Caco-2 (cell line): ENCODE results near the gene ACTL10. TPM values are rescaled to one million over a fixed set of nuclear protein-coding genes. Genes with fewer than 3 reads are reported as not detected.

Experiments
- BruUV-seq: library from RNA; stranded (reverse); fragments of 400-500 nt; replicated peaks from 2 replicates; lab custom pipeline; 2021; lab: Mats Ljungman, UMichigan
- CTCF ChIA-PET: fragments of 300-600 bp; sonication (Branson Sonifier 250); formaldehyde crosslinking; loops from one replicate; lab custom pipeline; 2022; ENCODE audit warnings: antibody characterized with exemption; lab: Charles Lee
- POLR2A ChIA-PET: fragments of 300-600 bp; sonication (Branson Sonifier 250); formaldehyde crosslinking; loops from one replicate; lab custom pipeline; 2022; ENCODE audit warnings: antibody characterized with exemption; lab: Charles Lee
- DNase-seq, 2 experiments: peaks; one replicate each; pipeline versions ENCODE4 v3.0.0 to v3.0.0-alpha.2; 2020 to 2022
- H3K27me3 ChIP-seq: replicated peaks from 2 replicates; pipeline ENCODE4 v1.6.0; 2011; ENCODE audit warnings: low read length; ENCODE audit not compliant: control insufficient read depth, insufficient read depth
- H3K36me3 ChIP-seq: 2 replicates; pipeline ENCODE4 v1.5.1; 2011; ENCODE audit warnings: low read length; ENCODE audit not compliant: control insufficient read depth, insufficient read depth
- H3K4me1 ChIP-seq: fragments of 250-450 bp; sonication (Bioruptor Pico); 2 replicates; pipeline ENCODE4 v1.5.1; 2020; ENCODE audit warnings: mild to moderate bottlenecking
- H3K4me3 ChIP-seq: 2 replicates; pipeline ENCODE4 v1.5.1; 2011; ENCODE audit warnings: low read depth, mild to moderate bottlenecking, control low read depth, low read length
- H3K9me3 ChIP-seq: fragments of 250-450 bp; sonication (Bioruptor Pico); 2 replicates; pipeline ENCODE4 v1.5.1; 2020; ENCODE audit warnings: mild to moderate bottlenecking, moderate library complexity
- H3K27ac Mint-ChIP-seq: one replicate; pipeline ENCODE4 v1.8.0; 2022; ENCODE audit warnings: mixed read lengths; ENCODE audit not compliant: unreplicated experiment
- H3K27me3 Mint-ChIP-seq: one replicate; pipeline ENCODE4 v1.8.0; 2022; ENCODE audit warnings: mixed read lengths; ENCODE audit not compliant: insufficient read depth, unreplicated experiment
- H3K36me3 Mint-ChIP-seq: one replicate; pipeline ENCODE4 v1.8.0; 2022; ENCODE audit warnings: mild to moderate bottlenecking, mixed read lengths; ENCODE audit not compliant: insufficient read depth, unreplicated experiment
- H3K4me1 Mint-ChIP-seq: one replicate; pipeline ENCODE4 v1.8.0; 2022; ENCODE audit warnings: low read depth, mixed read lengths; ENCODE audit not compliant: unreplicated experiment
- H3K4me3 Mint-ChIP-seq: one replicate; pipeline ENCODE4 v1.8.0; 2022; ENCODE audit warnings: mild to moderate bottlenecking, moderate library complexity, mixed read lengths; ENCODE audit not compliant: unreplicated experiment
- H3K9me3 Mint-ChIP-seq: one replicate; pipeline ENCODE4 v1.8.0; 2022; ENCODE audit warnings: mixed read lengths; ENCODE audit not compliant: unreplicated experiment
- CTCF ChIP-seq, 2 experiments: fragments of 200-600 bp in 1 of 2; IDR thresholded peaks; 1 replicate in 1 of 2; 2 replicates in 1 of 2; pipeline versions ENCODE4 v1.5.1 to v1.8.0; 2011 to 2022; ENCODE audit warnings: antibody characterized with exemption in 1 of 2, control low read depth in 1 of 2, inconsistent platforms in 1 of 2, low read depth in 1 of 2, low read length in 1 of 2, mild to moderate bottlenecking in 1 of 2, moderate library complexity in 1 of 2; ENCODE audit not compliant: insufficient read depth in 1 of 2, severe bottlenecking in 1 of 2, unreplicated experiment in 1 of 2
- intact Hi-C: fragments of 100-400 bp; cut with micrococcal nuclease; formaldehyde crosslinking; loops from one replicate; pipeline ENCODE4 v1.10.0; 2022; ENCODE audit not compliant: unreplicated experiment
- total RNA-seq: library from RNA; stranded (reverse); gene quantifications from 2 replicates; pipeline ENCODE4 v1.2.3, GENCODE V29; 2022

ACTL10 gene
- total RNA-seq, 1 experiment from 2014 or later = 3.4 TPM

- Histone ChIP-seq H3K27me3 (no peaks in the 10 kb centered on the region), H3K36me3 (0 out of 2 replicates have a peak, but pooled peaks cover 1% of the 10 kb centered on the region), H3K4me1 (peaks cover 18% of the 10 kb centered on the region), H3K9me3 (no peaks in the 10 kb centered on the region), H3K4me3 (no peak overlapping the region)
- ChIA-PET POLR2A (no interaction called here), CTCF (no interaction called here)
- Mint-ChIP-seq H3K4me1 (peaks cover 16% of the 10 kb centered on the region), H3K27me3 (no peaks in the 10 kb centered on the region), H3K9me3 (no peaks in the 10 kb centered on the region), H3K36me3 (peaks cover 86% of the 10 kb centered on the region), H3K27ac (no peak overlapping the region), H3K4me3 (no peak overlapping the region)
- DNase-seq = peak in 1 of 2 experiments; percentile 37
- no TSS peak for BruUV-seq
- intact Hi-C loops = no loop called here
- TF ChIP-seq CTCF (IDR thresholded peaks at IDR 0.05; ENCODE audit: insufficient read depth in 1 of 2, low read depth in 1 of 2, low read length in 1 of 2, severe bottlenecking in 1 of 2, unreplicated experiment in 1 of 2) = no peak
Measured at GRCh38 chr20:33660685-33661058, 6.1 kb upstream of the ACTL10 start.

- ChIA-PET CTCF (no interaction called here), POLR2A (interaction anchor here (1.8 kb wide), 1 partner anchor 172 kb away, joined by 13 read pairs; the partner anchor contains the start of gene CBFA2T2)
- Mint-ChIP-seq H3K4me1 (peaks cover 16% of the 10 kb centered on the region), H3K4me3 (peak within 1 kb of the TSS; percentile 84), H3K27ac (peak within 1 kb of the TSS; percentile 86), H3K9me3 (no peaks in the 10 kb centered on the region), H3K27me3 (no peaks in the 10 kb centered on the region), H3K36me3 (peaks cover 82% of the 10 kb centered on the region)
- no peaks in the 10 kb centered on the region for H3K36me3 ChIP-seq
- H3K4me1 ChIP-seq = peaks cover 25% of the 10 kb centered on the region
- H3K27me3 ChIP-seq = no peaks in the 10 kb centered on the region
- H3K4me3 ChIP-seq = peak within 1 kb of the TSS; percentile 86
- peak in 1 of 2 experiments; percentile 38 for DNase-seq
- H3K9me3 ChIP-seq = no peaks in the 10 kb centered on the region
- no peak for TF ChIP-seq CTCF (IDR thresholded peaks at IDR 0.05; ENCODE audit: insufficient read depth in 1 of 2, low read depth in 1 of 2, low read length in 1 of 2, severe bottlenecking in 1 of 2, unreplicated experiment in 1 of 2)
- no TSS peak for BruUV-seq
- intact Hi-C loops = no loop called here
Measured at GRCh38 chr20:33662172-33662571, 4.6 kb upstream of the ACTL10 start, which contains the start of gene C20orf144. Gene C20orf144, plus strand, starts transcription at chr20:33662327. Its CDS starts 19 bp downstream, at chr20:33662346.

GRCh38 chr20:33663161-33664084, 3.3 kb upstream of the ACTL10 start:
- H3K4me3 ChIP-seq = peak overlapping the region; percentile 86
- peak; percentile 89 to 94 for DNase-seq
- ChIA-PET POLR2A (interaction anchor here (0.6 to 2.3 kb wide), 9 partner anchors 9 to 186 kb away, joined by 3 to 26 read pairs (median 6); partner anchors contain the start of genes CBFA2T2, PXMP4 and ZNF341), CTCF (interaction anchor here (0.6 to 6.5 kb wide), 5 partner anchors 10 to 1810 kb away, joined by 3 to 127 read pairs (median 5); partner anchors contain the start of genes CBFA2T2 and SNTA1)
- H3K4me3 Mint-ChIP-seq = peak overlapping the region; percentile 84
- H3K27ac Mint-ChIP-seq = peak overlapping the region; percentile 86
- no TSS peak for BruUV-seq
- no peaks in the 10 kb centered on the region for H3K27me3 ChIP-seq
- H3K9me3 ChIP-seq = no peaks in the 10 kb centered on the region
- no peak for TF ChIP-seq CTCF (IDR thresholded peaks at IDR 0.05; ENCODE audit: insufficient read depth in 1 of 2, low read depth in 1 of 2, low read length in 1 of 2, severe bottlenecking in 1 of 2, unreplicated experiment in 1 of 2)
- peaks cover 2% of the 10 kb centered on the region for H3K36me3 ChIP-seq
- no peaks in the 10 kb centered on the region for H3K9me3 Mint-ChIP-seq
- peaks cover 86% of the 10 kb centered on the region for H3K36me3 Mint-ChIP-seq
- peaks cover 16% of the 10 kb centered on the region for H3K4me1 Mint-ChIP-seq
- intact Hi-C loops = no loop called here
- H3K27me3 Mint-ChIP-seq = no peaks in the 10 kb centered on the region
- peaks cover 25% of the 10 kb centered on the region for H3K4me1 ChIP-seq
